K562 (cell line): Measurements from ENCODE around the gene SYF2. TPM values are rescaled to one million over a fixed set of nuclear protein-coding genes. Genes with fewer than 3 reads are reported as not detected.

Experiments
- ATF7 ChIP-seq: fragments of 450-650 bp; IDR thresholded peaks from 2 replicates; pipeline ENCODE4 v1.7.1; 2014; ENCODE audit warnings: mild to moderate bottlenecking, moderate library complexity
- CREBBP ChIP-seq: IDR thresholded peaks from one replicate; pipeline ENCODE4 v1.6.1; 2012; ENCODE audit warnings: low read depth, mild to moderate bottlenecking, control low read depth, inconsistent platforms, low read length
- ELK1 ChIP-seq: sonication (generic); formaldehyde crosslinking; IDR thresholded peaks from 2 replicates; pipeline ENCODE4 v1.8.1; 2022; ENCODE audit warnings: missing genetic modification reagents
- ETS1 ChIP-seq: conservative IDR thresholded peaks from 2 replicates; pipeline ENCODE4 v1.6.1; 2011; ENCODE audit warnings: low read depth, mild to moderate bottlenecking, low read length; ENCODE audit not compliant: control insufficient read depth
- GATAD2A ChIP-seq: fragments of 450-650 bp; IDR thresholded peaks from 2 replicates; pipeline ENCODE4 v1.6.1; 2017
- KLF1 ChIP-seq: fragments of 450-650 bp; IDR thresholded peaks from 2 replicates; pipeline ENCODE4 v1.6.1; 2016; ENCODE audit warnings: missing genetic modification characterization, missing compliant biosample characterization
- PCBP2 ChIP-seq: fragments of 200-400 bp; formaldehyde crosslinking; IDR thresholded peaks from 2 replicates; pipeline ENCODE4 v1.6.1; 2018; ENCODE audit warnings: low read length, low read depth, mild to moderate bottlenecking, moderate library complexity; ENCODE audit not compliant: poor library complexity, severe bottlenecking
- SAP30 ChIP-seq: fragments of 200-600 bp; sonication (generic); IDR thresholded peaks from 2 replicates; pipeline ENCODE4 v1.6.1; 2012; ENCODE audit warnings: borderline replicate concordance, low read depth, mild to moderate bottlenecking, moderate library complexity, low read length, control low read depth, inconsistent platforms; ENCODE audit not compliant: insufficient read depth, poor library complexity, severe bottlenecking
- SMAD1 ChIP-seq: fragments of 150-350 bp; IDR thresholded peaks from 2 replicates; pipeline ENCODE4 v1.6.1; 2014; ENCODE audit warnings: low read length, low read depth; ENCODE audit not compliant: partially characterized antibody
- SP1 ChIP-seq: sonication (generic); formaldehyde crosslinking; IDR thresholded peaks from 2 replicates; pipeline ENCODE4 v1.8.1; 2022; ENCODE audit warnings: mild to moderate bottlenecking, missing genetic modification reagents
- TBP ChIP-seq: optimal IDR thresholded peaks from 2 replicates; pipeline ENCODE3; 2011; ENCODE audit warnings: low read depth, low read length, improper control_type of control experiment
- TRIM28 ChIP-seq: fragments of 450-650 bp; IDR thresholded peaks from 2 replicates; pipeline ENCODE4 v1.6.1; 2017
- ZKSCAN3 ChIP-seq: fragments of 250-450 bp; sonication (Bioruptor Pico); IDR thresholded peaks from 2 replicates; pipeline ENCODE4 v1.4.0; 2020
- ZNF212 ChIP-seq: fragments of 450-650 bp; formaldehyde crosslinking; IDR thresholded peaks from 2 replicates; pipeline ENCODE4 v1.4.0; 2020; ENCODE audit warnings: mild to moderate bottlenecking
- ZNF217 ChIP-seq: sonication (generic); formaldehyde crosslinking; IDR thresholded peaks from 2 replicates; pipeline ENCODE4 v1.8.0; 2022; ENCODE audit warnings: mild to moderate bottlenecking, missing genetic modification reagents
- ZNF511 ChIP-seq: sonication (generic); formaldehyde crosslinking; IDR thresholded peaks from 2 replicates; pipeline ENCODE4 v1.8.0; 2022; ENCODE audit warnings: mild to moderate bottlenecking, missing genetic modification reagents
- ZNF609 ChIP-seq: sonication (generic); formaldehyde crosslinking; IDR thresholded peaks from 2 replicates; pipeline ENCODE4 v1.8.1; 2023; ENCODE audit warnings: missing genetic modification reagents, mild to moderate bottlenecking, borderline replicate concordance
- ZNF740 ChIP-seq, 3 experiments: fragments of 200-800 bp in 1 of 3; sonication (Bioruptor generic) in 1 of 3; sonication (generic) in 1 of 3; formaldehyde crosslinking in 1 of 3; IDR thresholded peaks; 2 replicates each; pipeline versions ENCODE4 v1.6.1 to v1.8.0; 2016 to 2022; ENCODE audit warnings: mild to moderate bottlenecking in 2 of 3, missing compliant biosample characterization in 2 of 3, missing genetic modification characterization in 2 of 3, missing genetic modification reagents in 1 of 3
- polyA plus RNA-seq, 8 experiments: library from polyadenylated mRNA; depleted of rRNA in 4 of 8; stranded (reverse) in 5 of 8; unstranded in 3 of 8; fragments of >200 nt; fragmentation: Nextera tagmentation in 2 of 8; fragmentation: Illumina TruSeq in 1 of 8; extraction: Ambion mirVana in 2 of 8; extraction: Trizol in 1 of 8; gene quantifications; 2 replicates each; pipeline versions ENCODE4 v1.2.1 to v1.2.3, GENCODE V29; 2011 to 2014; ENCODE audit warnings: inconsistent platforms in 1 of 8, missing spikeins in 1 of 8
- total RNA-seq, 7 experiments: library from RNA; depleted of rRNA in 6 of 7; stranded (reverse); fragments of >200 nt in 6 of 7; fragmentation: Illumina TruSeq in 2 of 7; extraction: Trizol in 2 of 7; gene quantifications; 2 replicates each; pipeline versions ENCODE4 v1.2.1 to v1.2.3, GENCODE V29; 2011 to 2021; ENCODE audit warnings: low replicate concordance in 1 of 7

SYF2 gene
- total and polyA plus RNA-seq, 9 of the 15 experiments (the other 6 are each of a cell fraction or from before 2014, with no cell fraction given): 20.9 to 69.0 (median 43.2) TPM

- TF ChIP-seq ELK1 (no peak), PCBP2 (no peak), ZNF212 (no peak), ZNF740 (CRISPR knock-in tag; IDR thresholded peaks at IDR 0.05) (0 out of 2 replicates have a peak, but pooled peaks have one; percentile 64), ZNF740 (tag; IDR thresholded peaks at IDR 0.05) (0 out of 4 replicates have a peak, but pooled peaks of 1 of the 2 experiments have one; percentile 65), SMAD1 (peak; percentile 86), ETS1 (peak; percentile 75), SP1 (CRISPR knock-in tag) (no peak; the same call in none of the 2 replicates), GATAD2A (peak; percentile 43; the same call in 1 of the 2 replicates), ZNF511 (CRISPR knock-in tag) (peak; percentile 90), CREBBP (no peak), ZNF609 (peak; percentile 25; the same call in 1 of the 2 replicates), ATF7 (peak; percentile 33), ZNF217 (CRISPR knock-in tag) (no peak), TRIM28 (no peak; the same call in 1 of the 2 replicates), KLF1 (tag) (no peak), TBP (peak; percentile 93), SAP30 (peak; percentile 92), ZKSCAN3 (CRISPR knock-in tag) (no peak)
Observed at GRCh38 chr1:25232027-25232865, at the start of gene SYF2 (continued).
